DMS153 (cell line): Measurements from ENCODE around the gene C7.
"Not testable (repeated sequence)": the region's sequence is repeated elsewhere in the genome, so short reads cannot be mapped to it uniquely, and the experiment has no call there.

ENCODE experiments used
- DNase-seq: peaks from one replicate; lab custom pipeline; 2025; lab: John Stamatoyannopoulos, UW

C7 gene

DNA sequence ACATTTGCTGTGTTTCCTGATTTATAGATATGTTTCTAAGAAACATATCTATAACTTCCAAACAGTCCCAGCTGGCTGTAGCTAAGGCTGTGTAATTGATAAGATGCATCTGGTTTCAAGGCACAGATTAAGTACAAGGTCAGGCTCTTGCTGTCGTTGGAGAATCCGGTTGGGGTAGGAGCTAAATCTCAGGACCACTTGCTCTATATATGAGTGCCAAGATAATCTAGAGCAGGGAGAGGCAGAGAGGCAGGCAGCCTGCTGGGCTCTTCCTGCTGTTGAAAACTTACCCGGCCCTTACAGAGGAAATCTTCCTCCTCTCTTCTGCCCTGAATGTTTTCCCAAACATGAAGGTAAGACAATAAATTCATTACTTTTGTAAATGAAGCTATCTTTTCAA, at the start of gene C7:
C7 (plus strand) TSS at position 234 of the 400 bp plus-strand sequence; CDS start at position 348, 114 bp downstream.
- no peak for DNase-seq

- DNase-seq, result no peak
Measured at GRCh38 chr5:40860711-40861110, 48.6 kb upstream of the C7 start.

GRCh38 chr5:40865004-40865403, 44.3 kb upstream of the C7 start:
- DNase-seq, result not testable (repeated sequence)

DNA sequence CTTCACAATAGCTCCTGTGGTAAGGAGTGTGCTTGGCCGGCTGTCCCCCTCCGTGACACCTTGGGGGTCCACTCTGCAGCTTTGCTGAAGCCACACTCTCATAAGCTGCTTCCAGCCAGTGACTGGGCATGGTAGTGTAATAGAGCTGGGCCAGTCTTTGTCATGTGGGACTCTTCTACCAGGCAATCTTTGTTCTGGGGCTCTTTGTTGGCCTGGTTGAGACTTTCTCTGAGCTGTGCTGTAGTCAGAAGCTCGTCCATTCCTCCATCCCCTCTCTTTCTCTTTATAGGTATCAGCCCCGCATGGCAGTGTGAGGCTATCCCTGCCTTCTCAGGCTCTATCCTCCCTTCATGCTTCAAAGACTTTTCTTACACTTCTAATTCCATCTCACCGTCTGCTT, 42.5 kb upstream of the C7 start:
- no peak for DNase-seq

GRCh38 chr5:40869384-40869783, 39.9 kb upstream of the C7 start:
- no peak for DNase-seq

GRCh38 chr5:40871177-40871576, 38.1 kb upstream of the C7 start:
- no peak for DNase-seq

- DNase-seq, result not testable (repeated sequence)
Measured at GRCh38 chr5:40872253-40872652, 37.0 kb upstream of the C7 start.

DNA sequence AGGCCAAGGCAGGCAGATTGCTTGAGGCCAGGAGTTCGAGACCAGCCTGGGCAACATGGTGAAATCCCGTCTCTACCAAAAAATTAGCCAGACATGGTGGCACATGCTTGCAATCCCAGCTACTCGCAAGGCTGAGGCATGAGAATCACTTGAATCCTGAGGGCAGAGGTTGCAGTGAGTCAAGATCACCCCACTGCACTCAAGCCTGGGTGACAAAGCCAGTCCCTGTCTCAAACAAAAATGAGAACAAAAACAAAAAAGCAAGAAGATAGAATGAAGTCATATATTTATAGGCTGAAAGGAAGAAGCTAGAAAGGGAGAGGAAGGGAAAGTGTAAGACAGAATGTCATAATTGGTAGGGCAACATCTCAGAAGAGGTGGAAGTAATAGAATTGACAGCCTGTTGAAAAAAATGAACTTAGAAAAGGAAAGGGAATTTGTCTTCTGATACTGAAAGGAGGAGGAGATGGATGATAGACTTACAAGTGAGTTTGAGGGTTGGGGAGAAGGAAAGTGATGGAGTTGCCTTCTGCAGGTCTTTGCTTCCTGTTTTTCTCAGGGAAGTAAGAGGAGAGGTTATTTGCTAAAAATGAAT, 35.9 kb upstream of the C7 start:
- DNase-seq, result no peak

- DNase-seq, result no peak
Measured at GRCh38 chr5:40875958-40876357, 33.3 kb upstream of the C7 start.

GRCh38 chr5:40877371-40877988, 31.8 kb upstream of the C7 start:
- DNase-seq, result no peak

DNA sequence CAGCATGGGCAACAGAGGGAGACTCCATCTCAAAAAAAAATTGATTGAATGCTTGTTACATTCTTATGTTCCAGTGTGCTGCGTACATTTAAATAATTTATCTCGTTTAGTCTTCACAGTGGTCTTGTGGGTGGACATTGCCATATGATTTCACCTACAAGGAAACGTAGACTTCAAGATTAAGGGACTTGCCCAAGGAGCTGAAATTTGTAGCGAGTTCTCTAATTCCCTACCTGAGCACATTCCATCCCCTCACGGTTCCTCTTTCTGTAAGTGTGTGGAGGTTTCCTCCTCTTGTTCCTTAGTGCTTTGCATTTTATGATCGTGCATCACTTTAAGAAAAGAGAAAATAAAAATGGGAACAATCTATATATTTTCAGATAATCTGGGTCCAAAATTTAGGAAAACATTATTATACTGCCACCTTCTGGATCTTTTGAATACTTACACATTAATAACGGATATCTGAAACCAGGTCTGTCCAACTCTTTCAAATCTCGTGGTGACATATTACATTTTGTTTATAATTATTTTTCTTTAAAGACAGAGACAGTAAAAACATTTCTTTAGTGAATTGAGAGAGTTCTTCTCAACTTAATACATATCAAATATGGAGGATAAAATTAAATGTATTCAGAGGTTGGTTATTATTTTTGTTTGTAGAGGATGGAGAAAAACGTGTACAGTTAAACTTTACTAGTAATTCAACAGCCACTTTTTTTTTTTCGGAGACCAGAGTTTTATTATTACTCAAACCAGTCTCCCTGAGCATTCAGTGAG, 29.9 kb upstream of the C7 start:
- no peak for DNase-seq

DNA sequence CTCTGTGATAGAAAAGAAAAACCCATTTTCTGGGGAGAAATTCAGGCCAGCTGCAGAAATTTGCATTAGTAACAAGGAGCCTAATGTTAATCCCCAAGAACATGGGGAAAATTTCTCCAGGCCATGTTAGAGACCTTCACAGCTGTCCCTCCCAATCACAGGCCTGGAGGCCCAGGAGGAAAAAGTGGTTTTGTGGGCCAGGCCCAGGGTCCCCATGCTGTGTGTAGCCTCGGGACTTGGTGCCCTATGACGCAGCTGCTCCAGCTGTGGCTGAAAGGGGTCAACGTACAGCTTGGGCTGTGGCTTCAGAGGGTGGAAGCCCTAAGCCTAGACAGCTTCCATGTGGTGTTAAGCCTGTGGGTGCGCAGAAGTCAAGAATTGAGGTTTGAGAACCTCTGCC, 27.0 kb upstream of the C7 start:
- DNase-seq, result no peak

DNA sequence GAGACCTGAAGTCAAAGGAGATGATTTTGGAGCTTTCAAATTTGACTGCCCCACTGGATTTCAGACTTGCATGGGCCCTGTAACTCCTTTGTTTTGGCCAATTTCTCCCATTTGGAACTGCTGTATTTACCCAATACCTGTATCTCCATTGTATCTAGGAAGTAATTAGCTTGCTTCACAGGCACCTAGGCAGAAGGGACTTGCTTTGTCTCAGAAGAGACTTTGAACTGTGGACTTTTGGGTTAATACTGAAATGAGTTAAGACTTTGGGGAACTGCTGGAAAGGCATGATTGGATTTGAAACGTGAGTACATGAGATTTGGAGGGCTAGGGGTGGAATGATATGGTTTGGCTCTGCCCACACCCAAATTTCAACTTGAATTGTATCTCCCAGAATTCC, 26.2 kb upstream of the C7 start:
- not testable (repeated sequence) for DNase-seq

DNA sequence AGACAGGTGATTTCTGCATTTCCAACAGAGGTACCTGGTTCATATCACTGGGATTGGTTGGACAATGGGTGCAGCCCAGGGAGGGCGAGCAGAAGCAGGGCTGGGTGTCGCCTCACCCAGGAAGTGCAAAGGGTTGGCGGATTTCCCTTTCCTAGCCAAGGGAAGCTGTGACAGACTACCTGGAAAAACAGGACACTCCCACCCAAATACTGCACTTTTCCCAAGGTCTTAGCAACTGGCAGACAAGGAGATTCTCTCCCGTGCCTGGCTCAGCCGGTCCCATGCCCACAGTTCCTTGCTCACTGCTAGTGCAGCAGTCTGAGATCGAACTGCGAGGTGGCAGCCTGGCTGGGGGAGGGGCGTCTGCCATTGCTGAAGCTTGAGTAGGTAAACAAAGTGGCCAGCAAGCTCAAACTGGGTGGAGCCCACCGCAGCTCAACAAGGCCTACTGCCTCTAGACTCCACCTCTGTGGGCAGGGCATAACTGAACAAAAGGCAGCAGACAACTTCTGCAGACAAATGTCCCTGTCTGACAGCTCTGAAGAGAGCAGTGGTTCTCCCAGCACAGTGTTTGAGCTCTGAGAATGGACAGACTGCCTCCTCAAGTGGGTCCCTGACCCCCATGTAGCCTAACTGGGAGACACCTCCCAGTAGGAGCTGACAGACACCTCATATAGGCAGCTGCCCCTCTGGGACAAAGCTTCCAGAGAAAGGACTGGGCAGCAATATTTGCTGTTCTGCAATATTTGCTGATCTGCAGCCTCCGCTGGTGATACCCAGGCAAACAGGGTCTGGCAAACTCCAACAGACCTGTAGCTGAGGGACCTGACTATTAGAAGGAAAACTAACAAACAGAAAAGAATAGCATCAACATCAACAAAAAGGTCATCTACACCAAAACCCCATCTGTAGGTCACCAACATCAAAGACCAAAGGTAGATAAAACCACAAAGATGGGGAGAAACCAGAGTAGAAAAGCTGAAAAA, 13.6 kb upstream of the C7 start:
- DNase-seq, result peak; percentile 36

GRCh38 chr5:40904205-40904993, 4.9 kb upstream of the C7 start:
- peak; percentile 55 for DNase-seq

DNA sequence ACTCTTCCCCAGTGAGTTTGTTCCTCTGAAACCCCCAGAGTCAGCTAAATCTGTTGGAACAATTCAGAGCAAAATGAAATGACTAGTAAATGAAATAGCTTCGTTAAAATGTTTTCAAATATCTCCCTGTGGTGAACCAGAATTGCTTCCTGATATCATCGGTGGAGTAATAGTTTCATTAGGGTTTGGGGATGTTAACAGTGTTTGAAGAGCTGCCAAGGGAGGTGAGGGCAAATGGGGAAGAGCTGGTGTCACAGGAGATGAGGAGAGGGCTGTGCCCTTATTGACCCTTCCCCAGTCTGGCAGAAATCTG, 4.3 kb upstream of the C7 start:
- no peak for DNase-seq

DNA sequence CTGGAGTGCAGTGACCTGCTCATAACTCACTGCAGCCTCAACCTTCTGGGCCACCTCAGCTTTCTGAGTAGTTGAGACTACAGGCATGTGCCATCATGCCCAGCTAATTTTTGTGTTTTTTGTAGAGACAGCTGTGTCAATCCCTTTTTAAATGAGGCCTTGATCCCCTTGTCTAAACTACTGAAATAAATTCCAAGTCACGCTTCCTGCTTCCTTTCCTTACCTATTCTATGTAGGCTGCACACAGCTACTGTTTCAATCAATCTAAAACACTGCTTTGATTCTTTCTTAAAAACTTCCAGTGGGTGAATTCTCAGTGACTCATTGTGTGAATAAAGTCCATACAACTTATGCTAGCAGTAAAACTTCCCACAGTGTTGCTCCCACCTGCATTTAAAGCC, 2.9 kb upstream of the C7 start:
- no peak for DNase-seq

- no peak for DNase-seq
Measured at GRCh38 chr5:40909723-40910122, 426 bp downstream of the C7 start.

DNA sequence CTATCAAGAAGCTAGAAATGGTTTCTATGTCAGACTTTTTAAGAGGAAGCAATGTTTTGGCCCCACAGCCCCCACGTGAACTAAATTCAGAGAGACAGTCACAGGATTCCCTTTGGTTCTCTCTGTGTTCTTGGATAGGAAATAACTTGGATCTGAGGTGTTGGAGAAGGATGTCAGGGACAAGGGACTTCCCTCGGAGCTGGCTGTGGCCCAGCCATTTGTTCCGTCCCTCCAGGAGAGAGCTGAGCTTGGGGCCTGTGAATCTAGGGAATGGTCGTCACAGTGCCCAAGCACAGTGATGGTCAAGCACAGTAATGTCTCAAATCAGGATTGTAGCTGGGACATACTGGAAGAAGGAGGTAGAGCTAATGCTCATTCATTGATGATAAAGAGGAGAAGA, 2.0 kb downstream of the C7 start:
- no peak for DNase-seq

DNA sequence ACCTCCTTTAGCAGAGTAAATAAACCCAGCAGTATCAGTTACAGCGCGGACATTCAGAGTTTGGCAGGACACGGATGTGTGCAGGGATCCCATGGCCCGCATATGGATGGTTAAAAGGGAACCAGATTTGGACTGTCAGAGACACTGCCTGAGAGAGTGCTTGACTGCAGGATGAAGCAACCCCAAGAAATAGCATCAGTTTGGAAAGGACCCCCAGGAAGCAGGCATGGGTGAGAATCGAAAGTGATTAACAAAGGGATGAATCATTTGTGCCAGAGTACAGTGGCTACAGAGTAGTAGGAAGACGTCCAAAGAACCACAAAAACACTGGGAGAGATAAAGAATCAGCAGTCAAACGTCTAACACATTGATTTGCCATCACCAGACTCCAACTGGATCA, 5.5 kb downstream of the C7 start:
- DNase-seq, result no peak

- no peak for DNase-seq
Measured at GRCh38 chr5:40915341-40915926, 6.1 kb downstream of the C7 start.
